VCaP (cell line): ENCODE results near the gene CNPY4.

Experiments
- H3K27ac ChIP-seq: fragments of 450-650 bp; 2 replicates; pipeline ENCODE4 v1.5.1; 2017
- CTCF ChIP-seq: fragments of 450-650 bp; conservative IDR thresholded peaks from 2 replicates; pipeline ENCODE4 v1.5.1; 2017; ENCODE audit warnings: mild to moderate bottlenecking, moderate library complexity

Gene CNPY4

GRCh38 chr7:100159099-100159623 is 39.7 kb downstream of the CNPY4 start:
- no peak for TF ChIP-seq CTCF
- peak overlapping the region; percentile 88 for H3K27ac ChIP-seq

- no peak overlapping the region for H3K27ac ChIP-seq
- no peak for TF ChIP-seq CTCF
Measured at GRCh38 chr7:100160067-100160466, 40.6 kb downstream of the CNPY4 start.

- no peak for TF ChIP-seq CTCF
- no peak overlapping the region for H3K27ac ChIP-seq
Measured at GRCh38 chr7:100163006-100163531, 43.6 kb downstream of the CNPY4 start.

GRCh38 chr7:100163871-100164270 is 44.4 kb downstream of the CNPY4 start:
- H3K27ac ChIP-seq = no peak overlapping the region
- TF ChIP-seq CTCF = no peak

- no peak overlapping the region for H3K27ac ChIP-seq
- no peak for TF ChIP-seq CTCF
Measured at GRCh38 chr7:100166317-100166940, 47.0 kb downstream of the CNPY4 start.

GRCh38 chr7:100166970-100167911 is 47.8 kb downstream of the CNPY4 start:
- TF ChIP-seq CTCF = no peak
- H3K27ac ChIP-seq = no peak overlapping the region

GRCh38 chr7:100167912-100168323 is 48.5 kb downstream of the CNPY4 start:
- no peak for TF ChIP-seq CTCF
- H3K27ac ChIP-seq = no peak overlapping the region
